Stomach (tissue), 4 donors: ENCODE data around the gene HHIPL1.
"Not testable (repeated sequence)": the region's sequence is repeated elsewhere in the genome, so short reads cannot be mapped to it uniquely, and the experiment has no call there.

Source experiments
- EP300 ChIP-seq: sonication (generic); formaldehyde crosslinking; IDR thresholded peaks from one replicate; pipeline ENCODE4 v1.6.1; 2017; ENCODE audit warnings: antibody characterized with exemption
- POLR2A ChIP-seq, 4 donors: fragments of 450-650 bp; IDR thresholded peaks; one replicate each; pipeline ENCODE4 v1.6.1; 2016; ENCODE audit warnings: antibody characterized with exemption in 4 of 4, control low read depth in 2 of 4, mild to moderate bottlenecking in 1 of 4, moderate library complexity in 1 of 4
- TF ChIP-seq, protein P1 (sequence below), 7 experiments: fragments of 450-650 bp in 4 of 7; fragments of 200-600 bp in 3 of 7; sonication (generic) in 3 of 7; IDR thresholded peaks; one replicate each; pipeline ENCODE4 v1.5.1; 2016 to 2019; ENCODE audit warnings: antibody characterized with exemption in 7 of 7, control low read depth in 2 of 7, mild to moderate bottlenecking in 1 of 7

GRCh38 chr14:99642771-99643170, 2.2 kb upstream of the HHIPL1 start:
- TF ChIP-seq EP300; POLR2A (IDR thresholded peaks at IDR 0.05): not testable (repeated sequence)
- TF ChIP-seq, protein P1, sequence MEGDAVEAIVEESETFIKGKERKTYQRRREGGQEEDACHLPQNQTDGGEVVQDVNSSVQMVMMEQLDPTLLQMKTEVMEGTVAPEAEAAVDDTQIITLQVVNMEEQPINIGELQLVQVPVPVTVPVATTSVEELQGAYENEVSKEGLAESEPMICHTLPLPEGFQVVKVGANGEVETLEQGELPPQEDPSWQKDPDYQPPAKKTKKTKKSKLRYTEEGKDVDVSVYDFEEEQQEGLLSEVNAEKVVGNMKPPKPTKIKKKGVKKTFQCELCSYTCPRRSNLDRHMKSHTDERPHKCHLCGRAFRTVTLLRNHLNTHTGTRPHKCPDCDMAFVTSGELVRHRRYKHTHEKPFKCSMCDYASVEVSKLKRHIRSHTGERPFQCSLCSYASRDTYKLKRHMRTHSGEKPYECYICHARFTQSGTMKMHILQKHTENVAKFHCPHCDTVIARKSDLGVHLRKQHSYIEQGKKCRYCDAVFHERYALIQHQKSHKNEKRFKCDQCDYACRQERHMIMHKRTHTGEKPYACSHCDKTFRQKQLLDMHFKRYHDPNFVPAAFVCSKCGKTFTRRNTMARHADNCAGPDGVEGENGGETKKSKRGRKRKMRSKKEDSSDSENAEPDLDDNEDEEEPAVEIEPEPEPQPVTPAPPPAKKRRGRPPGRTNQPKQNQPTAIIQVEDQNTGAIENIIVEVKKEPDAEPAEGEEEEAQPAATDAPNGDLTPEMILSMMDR (IDR thresholded peaks at IDR 0.05): not testable (repeated sequence)
